Mesenchymal stem cell (in vitro differentiated cells and primary cell): ENCODE measurements around the gene CYP4F2.

Source experiments
- DNase-seq: peaks from one replicate; pipeline ENCODE4 v3.0.0-alpha.2; 2013
- H2AFZ ChIP-seq: one replicate; pipeline ENCODE4 v1.6.1; 2013; ENCODE audit warnings: low read depth, mild to moderate bottlenecking, control low read depth, inconsistent platforms, low read length, moderate library complexity
- H2AK5ac ChIP-seq: 2 replicates; pipeline ENCODE4 v1.6.1; 2013; ENCODE audit warnings: low read length, moderate library complexity, mild to moderate bottlenecking, inconsistent platforms; ENCODE audit not compliant: severe bottlenecking
- H2BK120ac ChIP-seq: one replicate; pipeline ENCODE4 v1.6.1; 2013; ENCODE audit warnings: low read depth, mild to moderate bottlenecking, inconsistent platforms, low read length, moderate library complexity
- H2BK12ac ChIP-seq, 2 experiments: one replicate each; pipeline ENCODE4 v1.6.1; 2013; ENCODE audit warnings: inconsistent platforms in 2 of 2, low read length in 2 of 2, mild to moderate bottlenecking in 2 of 2, moderate library complexity in 2 of 2, control low read depth in 1 of 2
- H2BK15ac ChIP-seq: one replicate; pipeline ENCODE4 v1.6.1; 2013; ENCODE audit warnings: mild to moderate bottlenecking, low read depth, inconsistent platforms; ENCODE audit not compliant: poor library complexity, severe bottlenecking
- H2BK5ac ChIP-seq: 2 replicates; pipeline ENCODE4 v1.6.1; 2013; ENCODE audit warnings: low read depth, mild to moderate bottlenecking, low read length, control low read depth, inconsistent platforms; ENCODE audit not compliant: poor library complexity, severe bottlenecking
- H3K14ac ChIP-seq, 2 experiments: one replicate each; pipeline ENCODE4 v1.6.1; 2013; ENCODE audit warnings: inconsistent platforms in 2 of 2, low read length in 2 of 2, control low read depth in 1 of 2, mild to moderate bottlenecking in 1 of 2, moderate library complexity in 1 of 2
- H3K18ac ChIP-seq, 2 experiments: one replicate each; pipeline ENCODE4 v1.6.1; 2013; ENCODE audit warnings: inconsistent platforms in 2 of 2, low read length in 2 of 2, control low read depth in 1 of 2, low read depth in 1 of 2, mild to moderate bottlenecking in 1 of 2
- H3K23ac ChIP-seq, 2 experiments: one replicate each; pipeline ENCODE4 v1.6.1; 2013; ENCODE audit warnings: inconsistent platforms in 2 of 2, low read length in 2 of 2, mild to moderate bottlenecking in 2 of 2, moderate library complexity in 2 of 2, control low read depth in 1 of 2
- H3K27ac ChIP-seq: 2 replicates; pipeline ENCODE4 v1.5.1; 2013; ENCODE audit warnings: mild to moderate bottlenecking, moderate library complexity, low read length, control low read depth, inconsistent platforms; ENCODE audit not compliant: poor library complexity, severe bottlenecking
- H3K27me3 ChIP-seq, 2 experiments: 2 replicates each; pipeline versions ENCODE4 v1.6.1 to v1.7.0; 2013; ENCODE audit warnings: low read length in 2 of 2, mild to moderate bottlenecking in 2 of 2, moderate library complexity in 2 of 2, control low read depth in 1 of 2, inconsistent platforms in 1 of 2; ENCODE audit not compliant: control insufficient read depth in 1 of 2, insufficient read depth in 1 of 2
- H3K36me3 ChIP-seq, 2 experiments: 2 replicates each; pipeline versions ENCODE4 v1.6.1 to v1.7.0; 2013; ENCODE audit warnings: low read length in 2 of 2, control low read depth in 1 of 2, inconsistent platforms in 1 of 2, low read depth in 1 of 2, mild to moderate bottlenecking in 1 of 2; ENCODE audit not compliant: insufficient read depth in 2 of 2, control insufficient read depth in 1 of 2
- H3K4ac ChIP-seq, 2 experiments: one replicate each; pipeline ENCODE4 v1.6.1; 2013; ENCODE audit warnings: inconsistent platforms in 2 of 2, low read length in 2 of 2, mild to moderate bottlenecking in 2 of 2, moderate library complexity in 2 of 2, control low read depth in 1 of 2, low read depth in 1 of 2
- H3K4me1 ChIP-seq: 2 replicates; pipeline ENCODE4 v1.6.1; 2013; ENCODE audit warnings: low read depth, low read length, control low read depth; ENCODE audit not compliant: control insufficient read depth, insufficient read depth
- H3K4me2 ChIP-seq: 2 replicates; pipeline ENCODE4 v1.6.1; 2013; ENCODE audit warnings: low read length, mild to moderate bottlenecking, inconsistent platforms; ENCODE audit not compliant: poor library complexity, severe bottlenecking
- H3K4me3 ChIP-seq, 2 experiments: 2 replicates each; pipeline versions ENCODE4 v1.5.1 to v1.7.0; 2013; ENCODE audit warnings: low read length in 2 of 2, mild to moderate bottlenecking in 2 of 2, control low read depth in 1 of 2, low read depth in 1 of 2; ENCODE audit not compliant: insufficient read depth in 1 of 2
- H3K79me1 ChIP-seq: replicated peaks from 2 replicates; pipeline ENCODE4 v1.6.1; 2013; ENCODE audit warnings: mild to moderate bottlenecking, control low read depth, low read length, inconsistent platforms; ENCODE audit not compliant: poor library complexity, severe bottlenecking
- H3K9ac ChIP-seq: 2 replicates; pipeline ENCODE4 v1.7.0; 2013; ENCODE audit warnings: mild to moderate bottlenecking, low read length, moderate library complexity
- H3K9me3 ChIP-seq: 2 replicates; pipeline ENCODE4 v1.7.0; 2013; ENCODE audit warnings: mild to moderate bottlenecking, low read length; ENCODE audit not compliant: control insufficient read depth
- H4K8ac ChIP-seq: one replicate; pipeline ENCODE4 v1.6.1; 2013; ENCODE audit warnings: inconsistent platforms, mild to moderate bottlenecking, low read length, moderate library complexity
- H4K91ac ChIP-seq: one replicate; pipeline ENCODE4 v1.6.1; 2013; ENCODE audit warnings: mild to moderate bottlenecking, low read length, inconsistent platforms
- WGBS: methylation state at CpG from one replicate; pipeline ENCODE4 v1.1.7; 2013; ENCODE audit warnings: mixed read lengths; 5-methylcytosine and 5-hydroxymethylcytosine counted together

Gene CYP4F2

DNA sequence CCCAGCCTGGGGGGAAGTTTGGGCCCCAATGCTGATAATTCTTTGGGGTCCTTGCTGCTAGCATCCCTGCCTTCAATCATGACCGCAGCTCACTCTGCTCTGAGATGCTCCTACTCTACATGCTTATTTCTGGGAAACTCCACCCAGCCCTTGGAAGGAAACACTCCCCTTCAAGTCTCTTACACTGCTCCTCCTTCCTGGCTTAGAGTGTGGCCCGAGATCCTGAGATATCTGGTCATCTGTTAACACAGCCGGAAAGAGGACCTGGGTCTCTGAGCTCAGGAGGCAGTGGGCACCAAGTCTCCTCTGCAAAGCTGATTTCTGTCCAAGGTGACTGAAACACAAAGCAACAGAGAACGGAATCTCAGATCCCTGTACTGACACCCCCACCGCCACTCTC lies 33.0 kb downstream of the CYP4F2 start:
- no peak overlapping the region for H2BK12ac ChIP-seq
- H3K27me3 ChIP-seq: peaks cover 0 to 5% of the 10 kb centered on the region in 2 experiments
- H3K4me2 ChIP-seq: no peak overlapping the region
- H2AK5ac ChIP-seq: no peak overlapping the region
- H2BK5ac ChIP-seq: no peak overlapping the region
- no peak overlapping the region for H3K9ac ChIP-seq
- no peak overlapping the region for H4K8ac ChIP-seq
- no peaks in the 10 kb centered on the region for H3K79me1 ChIP-seq
- H2BK15ac ChIP-seq: no peak overlapping the region
- H3K4me3 ChIP-seq: no peak overlapping the region
- no peaks in the 10 kb centered on the region for H3K4me1 ChIP-seq
- H3K23ac ChIP-seq: no peak overlapping the region
- no peak overlapping the region for H4K91ac ChIP-seq
- no peak for DNase-seq
- H3K27ac ChIP-seq: no peak overlapping the region
- H2AFZ ChIP-seq: no peak overlapping the region
- H3K18ac ChIP-seq: no peak overlapping the region
- no peaks in the 10 kb centered on the region for H3K9me3 ChIP-seq
- 72% methylated on average over 5 of the region's 5 CpGs for WGBS
- H3K4ac ChIP-seq: no peak overlapping the region
- no peak overlapping the region for H2BK120ac ChIP-seq
- no peaks in the 10 kb centered on the region for H3K36me3 ChIP-seq
- no peak overlapping the region for H3K14ac ChIP-seq

DNA sequence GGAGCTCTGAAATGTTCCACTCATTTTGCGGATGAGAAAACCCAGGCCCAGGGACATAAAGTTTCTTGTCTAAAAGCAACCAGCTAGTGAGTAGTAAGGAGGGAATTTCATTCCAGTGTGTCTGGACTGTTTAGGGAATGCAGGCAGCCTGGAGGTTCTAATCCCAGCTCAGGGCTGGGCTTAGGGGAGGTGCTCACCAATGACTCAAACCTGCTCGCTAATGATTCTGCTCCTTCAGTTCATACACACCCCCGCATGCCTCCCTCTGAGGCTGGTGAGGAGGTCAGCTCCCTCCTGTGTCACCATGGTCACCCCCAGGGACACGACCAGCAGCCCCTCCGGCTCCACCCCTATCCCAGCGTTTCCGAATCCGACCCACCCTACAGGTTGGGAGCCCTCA lies 34.6 kb downstream of the CYP4F2 start:
- H2BK120ac ChIP-seq: no peak overlapping the region
- H3K27me3 ChIP-seq: peaks cover 0 to 5% of the 10 kb centered on the region in 2 experiments
- no peaks in the 10 kb centered on the region for H3K79me1 ChIP-seq
- no peak overlapping the region for H4K91ac ChIP-seq
- no peaks in the 10 kb centered on the region for H3K9me3 ChIP-seq
- no peak overlapping the region for H2BK12ac ChIP-seq
- no peak overlapping the region for H3K27ac ChIP-seq
- no peak overlapping the region for H2BK5ac ChIP-seq
- no peaks in the 10 kb centered on the region for H3K36me3 ChIP-seq
- no peak overlapping the region for H4K8ac ChIP-seq
- no peak overlapping the region for H3K23ac ChIP-seq
- no peak overlapping the region for H3K4ac ChIP-seq
- H2AFZ ChIP-seq: no peak overlapping the region
- DNase-seq: no peak
- no peaks in the 10 kb centered on the region for H3K4me1 ChIP-seq
- H3K9ac ChIP-seq: no peak overlapping the region
- H3K4me3 ChIP-seq: no peak overlapping the region
- H3K18ac ChIP-seq: no peak overlapping the region
- no peak overlapping the region for H3K14ac ChIP-seq
- no peak overlapping the region for H2BK15ac ChIP-seq
- 81% methylated on average over 8 of the region's 8 CpGs for WGBS
- H3K4me2 ChIP-seq: no peak overlapping the region
- no peak overlapping the region for H2AK5ac ChIP-seq

DNA sequence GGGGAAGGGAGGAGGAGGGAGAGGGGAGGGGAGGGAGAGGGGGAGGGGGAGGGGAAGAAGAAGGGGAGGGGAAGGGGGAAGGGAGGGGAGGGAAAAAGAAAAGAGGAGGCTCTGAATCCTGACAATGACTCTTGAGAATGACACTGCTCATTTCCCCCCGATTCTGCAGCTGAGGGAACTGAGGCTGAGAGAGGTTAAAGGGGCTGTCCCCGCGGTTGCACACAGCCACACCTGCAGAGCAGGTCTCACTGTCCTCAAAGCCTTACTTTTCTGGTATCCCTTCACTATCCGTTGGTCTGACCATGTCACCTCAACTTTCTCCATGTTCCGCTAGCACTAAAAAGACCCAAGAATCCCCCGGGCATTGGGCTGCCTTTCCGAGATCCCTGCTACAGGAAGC lies 35.4 kb downstream of the CYP4F2 start:
- Histone ChIP-seq H2AFZ (no peak overlapping the region), H3K18ac (no peak overlapping the region), H4K8ac (no peak overlapping the region), H3K27me3 (peaks cover 0 to 5% of the 10 kb centered on the region in 2 experiments), H3K4me3 (no peak overlapping the region), H3K14ac (no peak overlapping the region), H3K4ac (no peak overlapping the region), H3K79me1 (no peaks in the 10 kb centered on the region), H3K4me1 (no peaks in the 10 kb centered on the region), H2BK15ac (no peak overlapping the region), H3K9me3 (no peaks in the 10 kb centered on the region), H4K91ac (no peak overlapping the region), H3K36me3 (no peaks in the 10 kb centered on the region), H3K9ac (no peak overlapping the region), H2BK5ac (no peak overlapping the region), H2BK12ac (no peak overlapping the region), H2AK5ac (no peak overlapping the region), H3K27ac (no peak overlapping the region), H2BK120ac (no peak overlapping the region), H3K23ac (no peak overlapping the region), H3K4me2 (no peak overlapping the region)
- no peak for DNase-seq
- WGBS: 67% methylated on average over 7 of the region's 7 CpGs

DNA sequence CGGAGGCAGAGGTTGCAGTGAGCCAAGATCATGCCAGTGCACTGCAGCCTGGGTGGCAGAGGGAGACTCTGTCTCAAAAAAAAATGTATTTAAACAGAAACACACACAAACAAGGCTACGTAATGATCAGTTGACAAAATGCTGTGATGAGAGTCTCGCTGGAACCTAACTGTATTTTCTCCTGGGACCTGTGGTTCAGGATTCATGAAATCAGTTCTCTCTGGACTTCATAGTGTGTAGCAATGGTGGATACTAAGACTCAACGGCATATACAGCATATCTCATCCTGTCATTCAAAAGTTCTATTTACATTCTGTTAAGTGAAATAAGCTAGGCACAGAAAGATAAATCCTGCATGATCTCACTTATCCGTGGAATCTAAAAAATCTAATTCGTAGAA lies 37.4 kb downstream of the CYP4F2 start:
- DNase-seq: no peak
- no peak overlapping the region for H3K4me2 ChIP-seq
- H2BK5ac ChIP-seq: no peak overlapping the region
- no peak overlapping the region for H3K4ac ChIP-seq
- no peak overlapping the region for H2BK15ac ChIP-seq
- H3K18ac ChIP-seq: no peak overlapping the region
- no peak overlapping the region for H3K14ac ChIP-seq
- WGBS: 71% methylated on average over 4 of the region's 6 CpGs
- no peak overlapping the region for H3K4me3 ChIP-seq
- H2BK12ac ChIP-seq: no peak overlapping the region
- no peak overlapping the region for H2AK5ac ChIP-seq
- H3K4me1 ChIP-seq: no peaks in the 10 kb centered on the region
- peaks cover 0 to 5% of the 10 kb centered on the region in 2 experiments for H3K27me3 ChIP-seq
- no peak overlapping the region for H4K91ac ChIP-seq
- H3K36me3 ChIP-seq: no peaks in the 10 kb centered on the region
- H2BK120ac ChIP-seq: no peak overlapping the region
- no peak overlapping the region for H3K27ac ChIP-seq
- H2AFZ ChIP-seq: no peak overlapping the region
- H3K79me1 ChIP-seq: no peaks in the 10 kb centered on the region
- no peaks in the 10 kb centered on the region for H3K9me3 ChIP-seq
- H4K8ac ChIP-seq: no peak overlapping the region
- no peak overlapping the region for H3K23ac ChIP-seq
- no peak overlapping the region for H3K9ac ChIP-seq
